IPS-15b (cell line): ENCODE measurements around the gene ERP44.

Source experiments
- H3K27me3 ChIP-seq: one replicate; pipeline ENCODE4 v1.6.1; 2013; ENCODE audit warnings: low read length; ENCODE audit not compliant: control insufficient read depth, insufficient read depth
- H3K36me3 ChIP-seq: one replicate; pipeline ENCODE4 v1.6.1; 2013; ENCODE audit warnings: low read length; ENCODE audit not compliant: control insufficient read depth, insufficient read depth
- H3K4me1 ChIP-seq: one replicate; pipeline ENCODE4 v1.6.1; 2013; ENCODE audit warnings: mild to moderate bottlenecking, low read length; ENCODE audit not compliant: control insufficient read depth, insufficient read depth
- H3K4me3 ChIP-seq: one replicate; pipeline ENCODE4 v1.5.1; 2013; ENCODE audit warnings: low read depth, low read length
- H3K9ac ChIP-seq: one replicate; pipeline ENCODE4 v1.6.1; 2013; ENCODE audit warnings: low read depth, mild to moderate bottlenecking, low read length
- H3K9me3 ChIP-seq: one replicate; pipeline ENCODE4 v1.6.1; 2013; ENCODE audit warnings: mild to moderate bottlenecking, low read length; ENCODE audit not compliant: control insufficient read depth, insufficient read depth

The ERP44 gene

DNA sequence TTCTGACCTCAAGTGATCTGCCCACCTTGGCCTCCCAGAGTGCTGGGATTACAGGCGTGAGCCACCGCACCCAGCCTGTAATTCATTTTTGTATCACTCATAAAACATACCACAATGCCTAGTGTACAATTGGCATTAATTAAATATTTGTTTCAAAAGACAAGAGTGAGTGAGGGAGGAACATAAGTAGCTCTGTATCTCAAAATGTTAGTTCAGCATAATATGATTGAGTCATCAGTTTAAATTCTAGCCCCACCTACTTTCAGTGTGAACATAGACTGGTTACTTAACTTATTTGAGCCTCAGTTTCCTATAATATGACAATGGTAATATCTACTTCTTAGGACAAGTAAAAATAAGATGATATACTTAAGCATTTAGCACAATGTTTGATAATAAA lies 27.1 kb upstream of the ERP44 start:
- H3K9me3 ChIP-seq = no peaks in the 10 kb centered on the region
- no peak overlapping the region for H3K9ac ChIP-seq
- H3K4me3 ChIP-seq = no peak overlapping the region
- no peaks in the 10 kb centered on the region for H3K36me3 ChIP-seq
- H3K27me3 ChIP-seq = no peaks in the 10 kb centered on the region
- H3K4me1 ChIP-seq = no peaks in the 10 kb centered on the region

GRCh38 chr9:100125236-100125635 lies 26.4 kb upstream of the ERP44 start:
- Histone ChIP-seq H3K4me1 (no peaks in the 10 kb centered on the region), H3K36me3 (no peaks in the 10 kb centered on the region), H3K9ac (no peak overlapping the region), H3K4me3 (no peak overlapping the region), H3K27me3 (no peaks in the 10 kb centered on the region), H3K9me3 (no peaks in the 10 kb centered on the region)

DNA sequence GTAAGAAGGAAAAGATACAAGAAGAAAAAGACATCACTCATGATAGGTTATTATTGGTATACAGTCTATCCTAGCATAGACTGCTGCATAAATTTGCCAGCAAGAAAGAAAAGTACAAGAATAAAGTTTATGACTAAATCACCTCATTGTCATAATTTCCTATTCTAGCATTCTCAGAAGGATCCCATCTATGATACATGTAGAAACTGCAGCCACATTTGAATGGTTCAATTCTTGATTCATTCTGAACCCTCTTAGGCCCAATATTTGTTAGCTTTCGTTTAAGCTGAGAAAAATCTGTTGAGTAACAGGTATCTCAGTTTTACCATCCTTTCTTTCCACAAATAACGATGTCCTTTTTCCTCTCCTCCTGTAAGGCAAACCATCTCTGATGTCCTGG lies 21.5 kb upstream of the ERP44 start:
- Histone ChIP-seq H3K36me3 (no peaks in the 10 kb centered on the region), H3K4me1 (no peaks in the 10 kb centered on the region), H3K9me3 (no peaks in the 10 kb centered on the region), H3K4me3 (no peak overlapping the region), H3K27me3 (no peaks in the 10 kb centered on the region), H3K9ac (no peak overlapping the region)

DNA sequence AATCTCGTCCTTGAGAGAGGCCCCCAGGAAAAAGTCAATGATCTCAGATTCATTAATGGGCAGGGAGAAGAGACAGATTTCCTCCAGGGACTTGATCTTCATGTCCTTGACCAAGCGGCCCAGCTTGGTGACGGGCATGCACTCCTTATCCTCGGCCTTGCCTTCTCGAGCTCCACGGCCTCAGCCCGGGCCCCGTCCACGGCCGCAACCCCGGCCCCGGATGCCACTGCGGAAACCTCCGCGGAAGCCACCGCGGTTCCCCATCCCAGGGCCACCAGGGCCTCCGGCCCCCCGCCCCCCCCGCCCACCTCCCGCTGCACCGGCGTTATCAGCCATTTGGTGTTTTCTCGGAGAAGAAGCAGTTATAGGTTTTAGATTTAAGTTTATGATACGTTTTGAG lies 18.5 kb upstream of the ERP44 start:
- Histone ChIP-seq H3K27me3 (no peaks in the 10 kb centered on the region), H3K4me3 (no peak overlapping the region), H3K36me3 (no peaks in the 10 kb centered on the region), H3K9ac (no peak overlapping the region), H3K4me1 (peaks cover 4% of the 10 kb centered on the region), H3K9me3 (no peaks in the 10 kb centered on the region)

GRCh38 chr9:100112677-100113336 lies 14.0 kb upstream of the ERP44 start:
- Histone ChIP-seq H3K36me3 (no peaks in the 10 kb centered on the region), H3K27me3 (no peaks in the 10 kb centered on the region), H3K4me1 (peaks cover 5% of the 10 kb centered on the region), H3K4me3 (no peak overlapping the region), H3K9me3 (no peaks in the 10 kb centered on the region), H3K9ac (no peak overlapping the region)

DNA sequence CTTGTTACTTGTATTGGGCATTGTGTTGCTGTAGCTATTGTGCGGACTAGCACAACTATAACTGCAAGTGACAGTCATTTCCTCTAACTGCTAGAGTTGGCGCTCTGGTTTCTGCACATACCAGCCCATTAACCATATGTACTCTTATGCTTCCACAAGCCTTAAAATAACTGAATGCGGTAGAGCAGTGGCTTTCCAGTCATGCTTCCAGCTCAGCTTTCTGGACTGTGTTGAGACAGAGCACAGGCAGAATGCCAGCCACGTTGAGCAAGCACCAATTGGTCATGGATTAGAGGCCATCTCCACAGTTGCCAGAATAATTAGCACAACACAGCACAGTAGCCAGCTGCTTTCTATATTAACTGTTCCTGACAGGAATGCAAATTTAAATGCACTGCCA lies 12.4 kb upstream of the ERP44 start:
- Histone ChIP-seq H3K4me1 (peaks cover 5% of the 10 kb centered on the region), H3K9me3 (no peaks in the 10 kb centered on the region), H3K4me3 (no peak overlapping the region), H3K9ac (no peak overlapping the region), H3K27me3 (no peaks in the 10 kb centered on the region), H3K36me3 (no peaks in the 10 kb centered on the region)

GRCh38 chr9:100108559-100108958 lies 9.8 kb upstream of the ERP44 start:
- Histone ChIP-seq H3K9ac (no peak overlapping the region), H3K4me1 (peaks cover 5% of the 10 kb centered on the region), H3K4me3 (no peak overlapping the region), H3K36me3 (no peaks in the 10 kb centered on the region), H3K9me3 (no peaks in the 10 kb centered on the region), H3K27me3 (no peaks in the 10 kb centered on the region)

DNA sequence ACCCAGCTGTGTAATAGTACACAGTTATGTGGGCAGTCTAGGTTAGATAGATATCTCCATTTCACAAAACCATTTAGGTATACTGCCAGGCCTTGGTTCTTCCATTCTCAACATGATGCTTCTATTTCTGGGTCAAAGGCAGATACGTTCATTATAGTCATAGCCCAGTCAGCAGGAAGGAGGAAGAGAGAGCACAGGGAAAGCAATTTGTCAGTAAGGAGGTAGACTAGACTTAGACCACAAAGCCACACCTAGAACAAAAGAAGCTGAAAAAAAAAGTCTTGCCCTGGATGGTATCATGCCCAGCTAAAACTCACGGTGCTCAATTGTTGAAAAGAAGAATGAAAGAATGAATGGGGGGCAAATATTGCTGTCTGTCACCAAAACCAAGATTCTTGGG lies 7.8 kb upstream of the ERP44 start:
- Histone ChIP-seq H3K4me3 (no peak overlapping the region), H3K36me3 (no peaks in the 10 kb centered on the region), H3K4me1 (no peaks in the 10 kb centered on the region), H3K27me3 (no peaks in the 10 kb centered on the region), H3K9ac (no peak overlapping the region), H3K9me3 (no peaks in the 10 kb centered on the region)

GRCh38 chr9:100105861-100106260 lies 7.1 kb upstream of the ERP44 start:
- H3K9me3 ChIP-seq = no peaks in the 10 kb centered on the region
- no peaks in the 10 kb centered on the region for H3K4me1 ChIP-seq
- H3K27me3 ChIP-seq = no peaks in the 10 kb centered on the region
- H3K36me3 ChIP-seq = no peaks in the 10 kb centered on the region
- no peak overlapping the region for H3K4me3 ChIP-seq
- no peak overlapping the region for H3K9ac ChIP-seq

- H3K9me3 ChIP-seq = no peaks in the 10 kb centered on the region
- H3K4me1 ChIP-seq = peaks cover 2% of the 10 kb centered on the region
- H3K27me3 ChIP-seq = no peaks in the 10 kb centered on the region
- no peaks in the 10 kb centered on the region for H3K36me3 ChIP-seq
- H3K9ac ChIP-seq = no peak overlapping the region
- no peak overlapping the region for H3K4me3 ChIP-seq
Observed at GRCh38 chr9:100104314-100104713, 5.5 kb upstream of the ERP44 start.

DNA sequence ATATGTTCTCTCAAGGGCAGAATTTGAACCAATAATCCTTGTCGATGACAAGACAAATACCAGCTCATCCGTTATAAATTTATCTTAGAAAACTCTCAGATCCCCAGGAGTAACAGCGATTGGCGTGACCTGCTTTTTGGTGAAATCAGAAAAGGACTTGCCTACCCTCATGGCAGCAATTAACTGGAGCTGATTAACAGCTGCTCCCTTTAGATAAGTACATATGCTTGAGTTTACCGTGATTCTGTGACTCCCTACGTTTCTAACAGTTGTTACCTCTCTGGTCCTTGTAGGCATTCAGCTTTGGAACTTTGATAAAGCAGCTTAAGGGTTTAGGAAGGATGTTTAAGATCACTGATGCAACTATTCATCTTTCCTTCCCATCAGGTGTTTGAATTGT lies 2.8 kb upstream of the ERP44 start:
- no peak overlapping the region for H3K9ac ChIP-seq
- H3K27me3 ChIP-seq = no peaks in the 10 kb centered on the region
- H3K9me3 ChIP-seq = no peaks in the 10 kb centered on the region
- no peak overlapping the region for H3K4me3 ChIP-seq
- H3K4me1 ChIP-seq = peaks cover 2% of the 10 kb centered on the region
- no peaks in the 10 kb centered on the region for H3K36me3 ChIP-seq

DNA sequence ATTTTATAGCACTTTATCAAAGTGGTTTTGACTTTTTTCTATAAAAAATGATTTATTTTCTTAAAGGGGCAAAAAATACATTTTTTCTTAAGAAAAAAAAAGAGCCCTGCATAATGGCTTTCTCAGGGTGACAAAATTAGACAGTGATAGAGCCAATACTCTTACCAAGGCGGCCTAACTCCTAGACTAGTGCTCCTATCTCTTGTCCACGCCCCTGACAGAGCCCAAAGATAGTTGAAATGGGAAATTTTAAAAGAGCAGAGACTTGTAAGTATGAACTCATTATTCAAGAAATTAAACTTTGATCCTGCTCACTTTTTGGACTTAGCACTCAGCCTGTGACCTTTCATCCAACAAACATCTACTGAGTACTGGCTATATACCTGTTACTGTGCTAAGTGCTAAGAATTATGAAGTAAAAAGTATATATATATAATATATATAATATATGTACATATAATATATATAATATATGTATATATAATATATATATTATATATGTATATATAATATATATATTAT lies 1.4 kb upstream of the ERP44 start:
- Histone ChIP-seq H3K9me3 (no peaks in the 10 kb centered on the region), H3K4me3 (peak overlapping the region; percentile 100), H3K4me1 (peaks cover 2% of the 10 kb centered on the region), H3K9ac (no peak overlapping the region), H3K27me3 (no peaks in the 10 kb centered on the region), H3K36me3 (no peaks in the 10 kb centered on the region)
